HepG2 (cell line): ENCODE measurements around the gene IGF2BP1. TPM values are rescaled to one million over a fixed set of nuclear protein-coding genes. Genes with fewer than 3 reads are reported as not detected.

ENCODE experiments used
- CAMTA2 ChIP-seq: sonication (generic); formaldehyde crosslinking; IDR thresholded peaks from 2 replicates; pipeline ENCODE4 v1.4.0; 2020; ENCODE audit warnings: mild to moderate bottlenecking, missing genetic modification reagents, borderline replicate concordance
- CEBPG ChIP-seq: IDR thresholded peaks from 2 replicates; pipeline ENCODE4 v1.6.1; 2016
- CENPX ChIP-seq: sonication (generic); formaldehyde crosslinking; IDR thresholded peaks from 2 replicates; pipeline ENCODE4 v1.9.0; 2021; ENCODE audit warnings: mild to moderate bottlenecking, missing genetic modification reagents, moderate library complexity
- KLF11 ChIP-seq: IDR thresholded peaks from 2 replicates; pipeline ENCODE4 v1.6.1; 2016; ENCODE audit warnings: missing compliant biosample characterization
- MZF1 ChIP-seq: sonication (generic); formaldehyde crosslinking; IDR thresholded peaks from 2 replicates; pipeline ENCODE4 v1.8.1; 2023; ENCODE audit warnings: mild to moderate bottlenecking, missing genetic modification reagents, borderline replicate concordance
- NFATC3 ChIP-seq: sonication (generic); formaldehyde crosslinking; IDR thresholded peaks from 2 replicates; pipeline ENCODE4 v1.5.1; 2020; ENCODE audit warnings: mild to moderate bottlenecking, missing genetic modification reagents
- NR2F2 ChIP-seq: IDR thresholded peaks from 2 replicates; pipeline ENCODE4 v1.6.1; 2012; ENCODE audit warnings: low read depth, inconsistent platforms, borderline replicate concordance
- TAF15 ChIP-seq: fragments of 200-400 bp; formaldehyde crosslinking; IDR thresholded peaks from one replicate; pipeline ENCODE4 v1.6.1; 2018; ENCODE audit warnings: mild to moderate bottlenecking, low read depth, low read length; ENCODE audit not compliant: poor library complexity, severe bottlenecking
- U2AF2 ChIP-seq: fragments of 200-400 bp; formaldehyde crosslinking; IDR thresholded peaks from 2 replicates; pipeline ENCODE4 v1.6.1; 2017; ENCODE audit warnings: low read depth, mild to moderate bottlenecking, low read length
- ZC3H13 ChIP-seq: sonication (generic); formaldehyde crosslinking; IDR thresholded peaks from 2 replicates; pipeline ENCODE4 v1.8.1; 2023; ENCODE audit warnings: mild to moderate bottlenecking, missing genetic modification reagents, moderate library complexity
- ZFYVE20 ChIP-seq: sonication (generic); formaldehyde crosslinking; IDR thresholded peaks from 2 replicates; pipeline ENCODE4 v1.8.0; 2023; ENCODE audit warnings: low read depth, mild to moderate bottlenecking, moderate library complexity, missing genetic modification reagents, borderline replicate concordance
- ZNF331 ChIP-seq: sonication (generic); formaldehyde crosslinking; IDR thresholded peaks from 2 replicates; pipeline ENCODE4 v1.4.0; 2020; ENCODE audit warnings: missing genetic modification reagents
- polyA plus RNA-seq, 8 experiments: library from polyadenylated mRNA; depleted of rRNA in 3 of 8; stranded (reverse) in 7 of 8; unstranded in 1 of 8; fragments of >200 nt; fragmentation: Illumina TruSeq in 4 of 8; extraction: Trizol in 4 of 8; gene quantifications; 2 replicates each; pipeline versions ENCODE4 v1.2.1 to v1.2.3, GENCODE V29; 2011 to 2016; ENCODE audit warnings: low read depth in 4 of 8, missing spikeins in 1 of 8, mixed read lengths in 1 of 8; ENCODE audit not compliant: insufficient read depth in 1 of 8
- total RNA-seq, 5 experiments: library from RNA; depleted of rRNA; stranded (reverse); fragments of >200 nt; fragmentation: Illumina TruSeq; extraction: Trizol; gene quantifications; 2 replicates each; pipeline ENCODE4 v1.2.3, GENCODE V29; 2016; ENCODE audit warnings: low read depth in 1 of 5
- TF ChIP-seq, protein P1 (sequence below), 2 experiments: sonication (generic) in 1 of 2; formaldehyde crosslinking in 1 of 2; IDR thresholded peaks; 2 replicates each; pipeline versions ENCODE4 v1.4.0 to v1.6.1; 2016 to 2020; ENCODE audit warnings: borderline replicate concordance in 1 of 2, low read depth in 1 of 2, mild to moderate bottlenecking in 1 of 2, missing genetic modification reagents in 1 of 2
- TF ChIP-seq, protein P2 (sequence below): sonication (generic); formaldehyde crosslinking; IDR thresholded peaks from 2 replicates; pipeline ENCODE4 v1.4.0; 2020; ENCODE audit warnings: missing genetic modification reagents, borderline replicate concordance
- TF ChIP-seq, protein P3 (sequence below): sonication (generic); formaldehyde crosslinking; conservative IDR thresholded peaks from 2 replicates; pipeline ENCODE4 v1.8.1; 2023; ENCODE audit warnings: missing genetic modification reagents
- TF ChIP-seq, protein P4 (sequence below): sonication (generic); formaldehyde crosslinking; IDR thresholded peaks from 2 replicates; pipeline ENCODE4 v1.5.1; 2020; ENCODE audit warnings: missing genetic modification reagents, mild to moderate bottlenecking, borderline replicate concordance

Gene IGF2BP1
- total and polyA plus RNA-seq, 2 of the 13 experiments (the other 11 are each of a cell fraction or from before 2014, with no cell fraction given), result 29.7 to 75.1 TPM

DNA sequence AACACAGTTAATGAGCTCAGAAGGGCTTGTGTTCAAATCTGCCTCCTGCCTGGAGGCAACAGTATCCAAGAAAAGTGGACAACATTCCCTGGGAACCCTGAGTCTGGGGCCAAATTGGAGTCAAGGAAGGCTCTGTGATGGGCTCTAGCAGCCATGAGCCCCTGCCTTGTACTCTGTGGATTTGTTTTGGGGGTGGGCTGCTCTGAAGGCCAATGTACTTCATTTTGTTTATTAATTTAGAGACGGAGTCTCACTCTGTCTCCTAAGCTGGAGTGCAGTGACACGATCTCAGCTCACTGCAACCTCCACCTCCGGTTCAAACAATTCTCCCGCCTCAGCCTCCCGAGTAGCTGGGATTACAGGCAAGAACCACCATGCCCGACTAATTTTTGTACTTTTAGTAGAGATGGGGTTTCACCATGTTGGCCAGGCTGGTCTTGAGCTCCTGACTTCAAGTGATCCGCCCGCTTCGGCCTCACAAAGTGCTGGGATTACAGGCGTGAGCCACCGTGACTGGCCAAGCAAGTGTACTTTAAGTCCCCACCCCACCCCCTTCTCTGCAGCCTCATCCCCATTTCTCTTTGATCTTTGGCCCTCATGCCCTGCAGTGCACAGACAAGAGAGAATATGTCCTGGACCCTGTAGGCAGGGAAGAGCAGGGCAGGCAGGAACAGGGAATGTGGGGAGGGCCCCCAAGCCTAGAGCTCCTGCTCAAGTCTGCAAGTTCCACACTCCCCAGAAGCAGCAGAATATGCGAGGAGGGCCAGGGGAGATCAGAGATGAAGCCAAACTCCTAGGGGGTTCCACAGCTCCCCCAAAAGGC, 26.1 kb upstream of the IGF2BP1 start (continued):
- TF ChIP-seq TAF15 (no peak), ZNF331 (CRISPR knock-in tag) (peak; percentile 88), ZFYVE20 (CRISPR knock-in tag) (no peak), NFATC3 (CRISPR knock-in tag) (no peak), CEBPG (CRISPR knock-in tag) (peak; percentile 37), U2AF2 (no peak), KLF11 (CRISPR knock-in tag) (peak; percentile 71; the same call in 1 of the 2 replicates), CAMTA2 (CRISPR knock-in tag) (no peak), NR2F2 (peak; percentile 46; the same call in 1 of the 2 replicates), CENPX (CRISPR knock-in tag) (no peak), MZF1 (CRISPR knock-in tag) (no peak; the same call in 1 of the 2 replicates), ZC3H13 (peak; percentile 61; the same call in 1 of the 2 replicates)
- TF ChIP-seq, protein P1, sequence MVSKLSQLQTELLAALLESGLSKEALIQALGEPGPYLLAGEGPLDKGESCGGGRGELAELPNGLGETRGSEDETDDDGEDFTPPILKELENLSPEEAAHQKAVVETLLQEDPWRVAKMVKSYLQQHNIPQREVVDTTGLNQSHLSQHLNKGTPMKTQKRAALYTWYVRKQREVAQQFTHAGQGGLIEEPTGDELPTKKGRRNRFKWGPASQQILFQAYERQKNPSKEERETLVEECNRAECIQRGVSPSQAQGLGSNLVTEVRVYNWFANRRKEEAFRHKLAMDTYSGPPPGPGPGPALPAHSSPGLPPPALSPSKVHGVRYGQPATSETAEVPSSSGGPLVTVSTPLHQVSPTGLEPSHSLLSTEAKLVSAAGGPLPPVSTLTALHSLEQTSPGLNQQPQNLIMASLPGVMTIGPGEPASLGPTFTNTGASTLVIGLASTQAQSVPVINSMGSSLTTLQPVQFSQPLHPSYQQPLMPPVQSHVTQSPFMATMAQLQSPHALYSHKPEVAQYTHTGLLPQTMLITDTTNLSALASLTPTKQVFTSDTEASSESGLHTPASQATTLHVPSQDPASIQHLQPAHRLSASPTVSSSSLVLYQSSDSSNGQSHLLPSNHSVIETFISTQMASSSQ (IDR thresholded peaks at IDR 0.05; ENCODE audit: low read depth), result no peak
- TF ChIP-seq, protein P1 (CRISPR knock-in tag; IDR thresholded peaks at IDR 0.05; ENCODE audit: borderline replicate concordance), result peak; percentile 65; the same call in 1 of the 2 replicates
- TF ChIP-seq, protein P2, sequence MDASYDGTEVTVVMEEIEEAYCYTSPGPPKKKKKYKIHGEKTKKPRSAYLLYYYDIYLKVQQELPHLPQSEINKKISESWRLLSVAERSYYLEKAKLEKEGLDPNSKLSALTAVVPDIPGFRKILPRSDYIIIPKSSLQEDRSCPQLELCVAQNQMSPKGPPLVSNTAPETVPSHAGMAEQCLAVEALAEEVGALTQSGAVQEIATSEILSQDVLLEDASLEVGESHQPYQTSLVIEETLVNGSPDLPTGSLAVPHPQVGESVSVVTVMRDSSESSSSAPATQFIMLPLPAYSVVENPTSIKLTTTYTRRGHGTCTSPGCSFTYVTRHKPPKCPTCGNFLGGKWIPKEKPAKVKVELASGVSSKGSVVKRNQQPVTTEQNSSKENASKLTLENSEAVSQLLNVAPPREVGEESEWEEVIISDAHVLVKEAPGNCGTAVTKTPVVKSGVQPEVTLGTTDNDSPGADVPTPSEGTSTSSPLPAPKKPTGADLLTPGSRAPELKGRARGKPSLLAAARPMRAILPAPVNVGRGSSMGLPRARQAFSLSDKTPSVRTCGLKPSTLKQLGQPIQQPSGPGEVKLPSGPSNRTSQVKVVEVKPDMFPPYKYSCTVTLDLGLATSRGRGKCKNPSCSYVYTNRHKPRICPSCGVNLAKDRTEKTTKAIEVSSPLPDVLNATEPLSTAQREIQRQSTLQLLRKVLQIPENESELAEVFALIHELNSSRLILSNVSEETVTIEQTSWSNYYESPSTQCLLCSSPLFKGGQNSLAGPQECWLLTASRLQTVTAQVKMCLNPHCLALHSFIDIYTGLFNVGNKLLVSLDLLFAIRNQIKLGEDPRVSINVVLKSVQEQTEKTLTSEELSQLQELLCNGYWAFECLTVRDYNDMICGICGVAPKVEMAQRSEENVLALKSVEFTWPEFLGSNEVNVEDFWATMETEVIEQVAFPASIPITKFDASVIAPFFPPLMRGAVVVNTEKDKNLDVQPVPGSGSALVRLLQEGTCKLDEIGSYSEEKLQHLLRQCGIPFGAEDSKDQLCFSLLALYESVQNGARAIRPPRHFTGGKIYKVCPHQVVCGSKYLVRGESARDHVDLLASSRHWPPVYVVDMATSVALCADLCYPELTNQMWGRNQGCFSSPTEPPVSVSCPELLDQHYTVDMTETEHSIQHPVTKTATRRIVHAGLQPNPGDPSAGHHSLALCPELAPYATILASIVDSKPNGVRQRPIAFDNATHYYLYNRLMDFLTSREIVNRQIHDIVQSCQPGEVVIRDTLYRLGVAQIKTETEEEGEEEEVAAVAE (CRISPR knock-in tag), result peak; percentile 43; the same call in 1 of the 2 replicates
- TF ChIP-seq, protein P3, sequence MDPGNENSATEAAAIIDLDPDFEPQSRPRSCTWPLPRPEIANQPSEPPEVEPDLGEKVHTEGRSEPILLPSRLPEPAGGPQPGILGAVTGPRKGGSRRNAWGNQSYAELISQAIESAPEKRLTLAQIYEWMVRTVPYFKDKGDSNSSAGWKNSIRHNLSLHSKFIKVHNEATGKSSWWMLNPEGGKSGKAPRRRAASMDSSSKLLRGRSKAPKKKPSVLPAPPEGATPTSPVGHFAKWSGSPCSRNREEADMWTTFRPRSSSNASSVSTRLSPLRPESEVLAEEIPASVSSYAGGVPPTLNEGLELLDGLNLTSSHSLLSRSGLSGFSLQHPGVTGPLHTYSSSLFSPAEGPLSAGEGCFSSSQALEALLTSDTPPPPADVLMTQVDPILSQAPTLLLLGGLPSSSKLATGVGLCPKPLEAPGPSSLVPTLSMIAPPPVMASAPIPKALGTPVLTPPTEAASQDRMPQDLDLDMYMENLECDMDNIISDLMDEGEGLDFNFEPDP (CRISPR knock-in tag), result no peak
- TF ChIP-seq, protein P4, sequence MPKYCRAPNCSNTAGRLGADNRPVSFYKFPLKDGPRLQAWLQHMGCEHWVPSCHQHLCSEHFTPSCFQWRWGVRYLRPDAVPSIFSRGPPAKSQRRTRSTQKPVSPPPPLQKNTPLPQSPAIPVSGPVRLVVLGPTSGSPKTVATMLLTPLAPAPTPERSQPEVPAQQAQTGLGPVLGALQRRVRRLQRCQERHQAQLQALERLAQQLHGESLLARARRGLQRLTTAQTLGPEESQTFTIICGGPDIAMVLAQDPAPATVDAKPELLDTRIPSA (CRISPR knock-in tag), result no peak
